GM10248 (cell line): ENCODE data around the gene LRRN2.

Experiments
- CTCF ChIA-PET: fragments of 300-600 bp; sonication (Branson Sonifier 250); formaldehyde crosslinking; extraction: SDS; loops from one replicate; lab custom pipeline; 2021; ENCODE audit warnings: antibody characterized with exemption; lab: Yijun Ruan, JAX
- POLR2A ChIA-PET: fragments of 350-650 bp; sonication (Branson Sonifier 250); formaldehyde crosslinking; extraction: SDS; loops from one replicate; lab custom pipeline; 2020; ENCODE audit warnings: antibody characterized with exemption; lab: Yijun Ruan, JAX
- DNase-seq: peaks from one replicate; pipeline ENCODE4 v3.0.0; 2012; ENCODE audit errors: extremely low spot score
- CTCF ChIP-seq: IDR thresholded peaks from 2 replicates; pipeline ENCODE4 v1.5.1; 2012; ENCODE audit warnings: mild to moderate bottlenecking, low read depth; ENCODE audit errors: extremely low read depth, missing control alignments, control extremely low read depth

Gene LRRN2

DNA sequence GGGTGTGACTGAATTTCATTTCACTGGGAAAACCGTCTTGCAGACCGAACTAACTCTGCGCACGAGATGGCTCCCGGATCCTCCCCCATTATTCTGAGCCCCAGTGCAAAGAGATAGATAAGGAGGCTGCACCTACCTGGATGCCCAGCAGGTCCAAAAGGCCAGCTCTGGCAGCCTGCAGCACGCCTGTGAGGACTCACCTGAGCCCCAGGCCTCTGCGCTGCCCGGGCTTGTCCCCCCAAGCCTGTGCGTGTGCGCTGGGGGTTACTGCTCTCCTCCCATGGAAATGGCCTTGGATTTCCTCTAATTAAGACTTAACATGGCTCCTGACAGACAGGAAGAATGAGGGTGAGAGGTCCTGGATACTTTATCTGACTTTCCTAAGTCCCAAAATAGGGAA is 85.9 kb downstream of the LRRN2 start:
- TF ChIP-seq CTCF, result no peak
- DNase-seq, result no peak
- CTCF ChIA-PET, result interaction anchor here (2.0 to 2.1 kb wide), 2 partner anchors 164 to 207 kb away, joined by 6 to 8 read pairs; no protein-coding TSS in a partner anchor
- POLR2A ChIA-PET, result no interaction called here

- no peak for DNase-seq
- POLR2A ChIA-PET, result no interaction called here
- no peak for TF ChIP-seq CTCF
- CTCF ChIA-PET, result interaction anchor here (2.0 to 2.1 kb wide), 2 partner anchors 165 to 208 kb away, joined by 6 to 8 read pairs; no protein-coding TSS in a partner anchor
These were observed 86.4 kb downstream of the LRRN2 start for GRCh38 chr1:204599098-204599497.

DNA sequence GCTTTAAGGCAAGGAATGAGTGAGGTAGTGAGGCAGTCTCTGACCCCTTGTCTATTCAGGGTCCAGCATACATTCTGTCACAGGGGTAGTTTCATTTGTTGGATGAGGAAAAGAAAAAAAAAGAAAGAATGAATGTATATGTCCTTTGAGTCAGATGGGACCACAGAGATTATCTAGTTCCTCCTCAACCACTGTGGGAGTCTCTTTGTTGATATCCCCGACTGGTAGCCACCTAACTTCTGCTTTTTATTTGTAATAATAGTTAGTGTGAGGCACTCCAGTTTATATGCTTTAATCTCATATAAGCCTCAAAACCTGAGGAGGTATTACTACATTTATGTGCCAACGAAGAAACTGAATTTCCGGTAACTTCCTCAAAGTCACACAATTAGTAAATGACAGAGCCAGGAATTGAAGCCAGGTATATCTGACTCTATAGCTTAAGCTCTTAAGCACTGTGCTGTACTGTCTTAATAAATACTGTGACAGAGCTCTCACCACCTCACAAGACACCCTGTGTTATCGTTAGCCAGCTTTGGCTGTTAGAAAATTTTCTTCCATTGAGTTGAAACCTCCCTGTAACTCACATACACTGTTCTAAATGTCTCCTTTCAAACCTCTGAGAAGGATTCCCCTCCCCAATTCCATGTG is 87.1 kb downstream of the LRRN2 start:
- ChIA-PET CTCF (interaction anchor here (2.0 to 2.1 kb wide), 2 partner anchors 165 to 208 kb away, joined by 6 to 8 read pairs; no protein-coding TSS in a partner anchor), POLR2A (no interaction called here)
- DNase-seq, result no peak
- no peak for TF ChIP-seq CTCF

DNA sequence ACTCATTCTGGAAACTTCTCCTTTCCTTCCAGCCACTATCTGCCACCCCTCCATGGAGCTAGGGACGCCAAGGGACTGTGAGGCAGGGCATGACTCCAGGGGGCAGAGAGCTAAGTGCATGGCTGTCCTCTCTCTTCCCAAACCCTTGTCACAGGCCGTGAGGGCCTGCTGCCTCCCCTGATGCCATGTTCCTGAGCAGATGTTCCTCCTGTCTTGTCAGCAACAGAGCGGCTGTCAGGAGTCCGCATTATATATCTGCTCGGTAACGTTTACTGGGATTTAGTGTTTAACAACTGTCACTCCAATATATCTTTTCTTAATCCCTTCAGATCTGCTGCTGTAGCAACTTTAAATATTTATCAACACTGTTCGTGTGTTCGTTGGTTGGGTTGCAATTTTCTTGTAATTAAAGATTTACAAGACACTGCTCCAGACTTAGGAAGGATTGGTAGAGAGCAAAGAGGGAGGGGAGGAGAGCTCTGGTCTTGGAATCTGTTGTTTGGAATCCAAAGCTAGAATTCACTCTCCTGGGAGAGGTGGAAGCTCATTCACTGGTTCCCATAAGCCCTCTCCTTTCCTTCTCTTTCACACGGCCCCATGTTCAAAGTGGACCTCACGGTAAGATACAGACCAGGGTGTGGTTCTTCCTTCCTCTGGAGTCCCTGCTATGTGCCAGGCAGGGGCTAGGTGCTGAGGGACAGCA is 93.1 kb downstream of the LRRN2 start:
- POLR2A ChIA-PET, result no interaction called here
- CTCF ChIA-PET, result interaction anchor here (0.9 to 1.4 kb wide), 3 partner anchors 16 to 171 kb away, joined by 3 to 6 read pairs (median 3); no protein-coding TSS in a partner anchor
- no peak for DNase-seq
- TF ChIP-seq CTCF, result no peak

GRCh38 chr1:204591473-204592090 is 94.0 kb downstream of the LRRN2 start:
- DNase-seq, result no peak
- POLR2A ChIA-PET, result no interaction called here
- no peak for TF ChIP-seq CTCF
- CTCF ChIA-PET, result interaction anchor here (0.9 to 1.4 kb wide), 3 partner anchors 17 to 172 kb away, joined by 3 to 6 read pairs (median 3); no protein-coding TSS in a partner anchor

GRCh38 chr1:204589409-204590038 is 96.0 kb downstream of the LRRN2 start:
- TF ChIP-seq CTCF, result no peak
- ChIA-PET POLR2A (interaction anchor here (0.5 kb wide), 1 partner anchor 221 kb away, joined by 4 read pairs; no protein-coding TSS in a partner anchor), CTCF (interaction anchor here (2.4 kb wide), 1 partner anchor 217 kb away, joined by 9 read pairs; no protein-coding TSS in a partner anchor)
- no peak for DNase-seq
